Smooth muscle cell (in vitro differentiated cells): ENCODE results near the gene TMC2. TPM values are rescaled to one million over a fixed set of nuclear protein-coding genes. Genes with fewer than 3 reads are reported as not detected.

Source experiments
- DNase-seq: peaks from one replicate; lab custom pipeline; 2025; ENCODE audit not compliant: unreplicated experiment; lab: John Stamatoyannopoulos, UW
- H2AFZ ChIP-seq: fragments of 200-600 bp; sonication (generic); 2 replicates; pipeline ENCODE4 v1.6.0; 2016; ENCODE audit warnings: antibody characterized with exemption, low read depth, mild to moderate bottlenecking
- H3F3A ChIP-seq: fragments of 200-600 bp; sonication (generic); 2 replicates; pipeline ENCODE4 v1.6.0; 2017; ENCODE audit warnings: antibody characterized with exemption, low read depth
- H3K27ac ChIP-seq: fragments of 200-600 bp; sonication (generic); 2 replicates; pipeline ENCODE4 v1.5.1; 2016; ENCODE audit warnings: low read depth, mild to moderate bottlenecking
- H3K27me3 ChIP-seq: fragments of 200-600 bp; sonication (generic); 2 replicates; pipeline ENCODE4 v1.6.1; 2016; ENCODE audit warnings: low read depth, mild to moderate bottlenecking
- H3K36me3 ChIP-seq: fragments of 200-600 bp; sonication (generic); 2 replicates; pipeline ENCODE4 v1.5.1; 2016; ENCODE audit warnings: low read depth
- H3K4me1 ChIP-seq: fragments of 200-600 bp; sonication (generic); 2 replicates; pipeline ENCODE4 v1.5.1; 2016; ENCODE audit warnings: low read depth
- H3K4me2 ChIP-seq: fragments of 200-600 bp; sonication (generic); 2 replicates; pipeline ENCODE4 v1.6.0; 2016; ENCODE audit warnings: mild to moderate bottlenecking
- H3K4me3 ChIP-seq: fragments of 200-600 bp; sonication (generic); 2 replicates; pipeline ENCODE4 v1.5.1; 2016; ENCODE audit warnings: mild to moderate bottlenecking
- H3K79me2 ChIP-seq: fragments of 200-600 bp; sonication (generic); 2 replicates; pipeline ENCODE4 v1.6.0; 2016; ENCODE audit warnings: low read depth, mild to moderate bottlenecking
- H3K9ac ChIP-seq: fragments of 200-600 bp; sonication (generic); 2 replicates; pipeline ENCODE4 v1.6.0; 2016; ENCODE audit warnings: low read depth
- H3K9me3 ChIP-seq: fragments of 200-600 bp; sonication (generic); replicated peaks from 2 replicates; pipeline ENCODE4 v1.5.1; 2016; ENCODE audit warnings: low read depth
- H4K20me1 ChIP-seq: fragments of 200-600 bp; sonication (generic); 2 replicates; pipeline ENCODE4 v1.6.0; 2016; ENCODE audit warnings: low read depth
- whole genome bisulfite sequencing: methylation state at CpG from one replicate; pipeline ENCODE4 v1.1.7; 2016; ENCODE audit warnings: low lambda C conversion rate; 5-methylcytosine and 5-hydroxymethylcytosine counted together
- polyA plus RNA-seq: library from polyadenylated mRNA; unstranded; fragments of >200 nt; fragmentation: Nextera tagmentation; extraction: Ambion mirVana; gene quantifications from 2 replicates; pipeline ENCODE4 v1.2.1, GENCODE V29; 2016
- total RNA-seq: library from RNA; depleted of rRNA; stranded (reverse); fragments of >200 nt; gene quantifications from 2 replicates; pipeline ENCODE4 v1.2.3, GENCODE V29; 2014
- TF ChIP-seq, protein P1 (sequence below): fragments of 200-600 bp; sonication (generic); IDR thresholded peaks from 2 replicates; pipeline ENCODE4 v1.5.1; 2017; ENCODE audit warnings: borderline replicate concordance, mild to moderate bottlenecking, antibody characterized with exemption; ENCODE audit not compliant: insufficient read depth, poor library complexity, severe bottlenecking

Gene TMC2
- total and polyA plus RNA-seq, 2 experiments from 2014 or later, result not detected

GRCh38 chr20:2576317-2576727 lies 39.9 kb downstream of the TMC2 start:
- no peak for DNase-seq
- no peaks in the 10 kb centered on the region for H3K36me3 ChIP-seq
- H3K4me2 ChIP-seq, result no peak overlapping the region
- H4K20me1 ChIP-seq, result no peaks in the 10 kb centered on the region
- no peaks in the 10 kb centered on the region for H3F3A ChIP-seq
- H3K9me3 ChIP-seq, result no peaks in the 10 kb centered on the region
- no peak overlapping the region for H3K4me3 ChIP-seq
- H3K27ac ChIP-seq, result no peak overlapping the region
- peaks cover 22% of the 10 kb centered on the region for H3K27me3 ChIP-seq
- WGBS, result 86% methylated on average over 5 of the region's 5 CpGs
- H3K9ac ChIP-seq, result no peak overlapping the region
- H3K4me1 ChIP-seq, result no peaks in the 10 kb centered on the region
- no peak overlapping the region for H2AFZ ChIP-seq
- TF ChIP-seq, protein P1, sequence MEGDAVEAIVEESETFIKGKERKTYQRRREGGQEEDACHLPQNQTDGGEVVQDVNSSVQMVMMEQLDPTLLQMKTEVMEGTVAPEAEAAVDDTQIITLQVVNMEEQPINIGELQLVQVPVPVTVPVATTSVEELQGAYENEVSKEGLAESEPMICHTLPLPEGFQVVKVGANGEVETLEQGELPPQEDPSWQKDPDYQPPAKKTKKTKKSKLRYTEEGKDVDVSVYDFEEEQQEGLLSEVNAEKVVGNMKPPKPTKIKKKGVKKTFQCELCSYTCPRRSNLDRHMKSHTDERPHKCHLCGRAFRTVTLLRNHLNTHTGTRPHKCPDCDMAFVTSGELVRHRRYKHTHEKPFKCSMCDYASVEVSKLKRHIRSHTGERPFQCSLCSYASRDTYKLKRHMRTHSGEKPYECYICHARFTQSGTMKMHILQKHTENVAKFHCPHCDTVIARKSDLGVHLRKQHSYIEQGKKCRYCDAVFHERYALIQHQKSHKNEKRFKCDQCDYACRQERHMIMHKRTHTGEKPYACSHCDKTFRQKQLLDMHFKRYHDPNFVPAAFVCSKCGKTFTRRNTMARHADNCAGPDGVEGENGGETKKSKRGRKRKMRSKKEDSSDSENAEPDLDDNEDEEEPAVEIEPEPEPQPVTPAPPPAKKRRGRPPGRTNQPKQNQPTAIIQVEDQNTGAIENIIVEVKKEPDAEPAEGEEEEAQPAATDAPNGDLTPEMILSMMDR, result no peak
- H3K79me2 ChIP-seq, result no peaks in the 10 kb centered on the region

DNA sequence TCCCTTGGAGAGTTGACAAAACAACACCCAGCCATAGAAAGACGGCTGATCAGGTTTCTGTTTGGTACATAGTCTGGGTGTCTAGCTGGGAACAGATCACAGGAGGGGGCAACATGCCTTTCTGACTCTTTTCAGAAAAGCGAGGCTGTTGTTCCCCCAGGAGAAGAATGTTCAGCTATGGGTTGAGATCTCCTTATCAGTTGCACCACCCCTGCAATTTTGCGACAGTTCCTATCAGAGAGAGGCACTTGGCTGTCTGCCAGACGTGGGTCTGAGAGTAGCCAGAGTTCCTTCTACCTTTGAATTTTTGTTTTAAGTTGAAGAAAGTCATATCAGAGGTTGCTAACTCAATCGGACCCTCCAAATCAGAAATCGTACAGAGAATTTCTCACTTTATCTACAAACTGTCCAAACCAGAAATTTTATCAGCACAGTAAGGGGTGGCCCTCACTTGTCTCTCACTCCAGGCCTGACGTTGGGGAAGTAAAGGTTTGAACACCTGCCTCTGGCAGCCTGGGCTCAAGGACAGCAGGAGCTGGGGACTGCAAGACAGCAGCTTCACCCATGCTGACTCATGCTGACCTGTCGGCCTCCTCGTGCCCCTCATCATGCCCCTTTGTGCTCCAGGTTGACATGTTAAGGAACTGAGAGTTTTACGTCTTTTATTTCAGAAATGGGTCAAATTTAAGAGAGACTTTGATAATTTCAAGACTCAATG lies 42.3 kb downstream of the TMC2 start:
- no peaks in the 10 kb centered on the region for H3K79me2 ChIP-seq
- H3K36me3 ChIP-seq, result no peaks in the 10 kb centered on the region
- no peaks in the 10 kb centered on the region for H3K4me1 ChIP-seq
- no peak overlapping the region for H3K27ac ChIP-seq
- H3K4me3 ChIP-seq, result no peak overlapping the region
- no peak for DNase-seq
- H3K27me3 ChIP-seq, result peaks cover 17% of the 10 kb centered on the region
- H2AFZ ChIP-seq, result no peak overlapping the region
- 62% methylated on average over 10 of the region's 10 CpGs for WGBS
- H3K9me3 ChIP-seq, result no peaks in the 10 kb centered on the region
- H4K20me1 ChIP-seq, result no peaks in the 10 kb centered on the region
- no peak overlapping the region for H3K9ac ChIP-seq
- H3K4me2 ChIP-seq, result no peak overlapping the region
- no peaks in the 10 kb centered on the region for H3F3A ChIP-seq
- TF ChIP-seq, protein P1, result no peak

GRCh38 chr20:2585811-2586210 lies 49.4 kb downstream of the TMC2 start:
- H3K27me3 ChIP-seq, result peaks cover 6% of the 10 kb centered on the region
- no peaks in the 10 kb centered on the region for H3K79me2 ChIP-seq
- H4K20me1 ChIP-seq, result no peaks in the 10 kb centered on the region
- DNase-seq, result no peak
- no peak overlapping the region for H3K9ac ChIP-seq
- no peak overlapping the region for H2AFZ ChIP-seq
- no peaks in the 10 kb centered on the region for H3K9me3 ChIP-seq
- H3K4me2 ChIP-seq, result no peak overlapping the region
- TF ChIP-seq, protein P1, result no peak
- no peaks in the 10 kb centered on the region for H3F3A ChIP-seq
- no peaks in the 10 kb centered on the region for H3K4me1 ChIP-seq
- no peaks in the 10 kb centered on the region for H3K36me3 ChIP-seq
- H3K27ac ChIP-seq, result no peak overlapping the region
- WGBS, result 57% methylated on average over 1 of the region's 1 CpG
- no peak overlapping the region for H3K4me3 ChIP-seq

DNA sequence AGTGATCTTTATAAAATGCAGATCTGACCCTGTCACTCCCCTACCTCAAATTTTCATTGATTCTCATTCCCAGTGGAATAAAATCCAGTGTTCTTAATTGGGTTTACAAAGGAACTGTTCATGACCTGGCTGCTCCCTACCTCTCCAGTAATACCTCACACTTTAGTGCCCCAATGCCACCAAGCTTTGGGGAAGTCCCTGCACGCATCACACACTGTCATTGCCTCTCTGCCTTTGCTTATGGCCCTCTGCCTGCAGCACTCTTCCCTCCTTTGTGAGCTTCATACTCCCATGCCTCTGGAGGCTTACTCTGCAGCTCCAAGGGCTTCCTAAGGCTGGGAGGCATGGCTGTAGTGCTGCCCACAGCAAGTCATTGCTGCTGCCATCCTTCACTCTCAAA lies 57.4 kb downstream of the TMC2 start:
- Histone ChIP-seq H4K20me1 (no peaks in the 10 kb centered on the region), H3F3A (no peaks in the 10 kb centered on the region), H3K79me2 (no peaks in the 10 kb centered on the region), H3K4me2 (no peak overlapping the region), H3K9ac (no peak overlapping the region), H3K4me3 (no peak overlapping the region), H3K4me1 (no peaks in the 10 kb centered on the region), H3K27me3 (peaks cover 3% of the 10 kb centered on the region), H3K36me3 (no peaks in the 10 kb centered on the region), H3K9me3 (no peaks in the 10 kb centered on the region), H3K27ac (no peak overlapping the region), H2AFZ (no peak overlapping the region)
- 71% methylated on average over 1 of the region's 1 CpG for WGBS
- DNase-seq, result no peak
- TF ChIP-seq, protein P1, result no peak
